Stimulated activated naive CD8-positive, alpha-beta T cell treated with anti-CD3 and anti-CD28 coated beads, Interleukin-15, amount 100 ng/mL, for 72 hours (primary cell): ENCODE data around the gene RHOF.

ENCODE experiments used
- ATAC-seq: fragments of 150-1000 bp; cut with Tn5 transposase; 2 replicates; pipeline ENCODE4 v1.10.0; 2021; ENCODE audit warnings: mild to moderate bottlenecking, moderate library complexity
- DNase-seq, 2 donors: peaks; one replicate each; pipeline ENCODE4 v3.0.0; 2021 to 2022
- H3K27ac Mint-ChIP-seq, 2 donors: one replicate each; pipeline ENCODE4 v1.8.0; 2022; ENCODE audit warnings: mild to moderate bottlenecking in 2 of 2, mixed read lengths in 2 of 2, moderate library complexity in 2 of 2
- H3K27me3 Mint-ChIP-seq: one replicate; pipeline ENCODE4 v1.8.0; 2022; ENCODE audit warnings: mixed read lengths
- H3K4me1 Mint-ChIP-seq: one replicate; pipeline ENCODE4 v1.8.0; 2022; ENCODE audit warnings: mild to moderate bottlenecking, mixed read lengths
- H3K4me3 Mint-ChIP-seq, 2 donors: one replicate each; pipeline ENCODE4 v1.8.0; 2022; ENCODE audit warnings: mild to moderate bottlenecking in 2 of 2, mixed read lengths in 2 of 2, moderate library complexity in 1 of 2
- H3K9me3 Mint-ChIP-seq, 2 donors: one replicate each; pipeline ENCODE4 v1.8.0; 2022; ENCODE audit warnings: mixed read lengths in 2 of 2

The RHOF gene

DNA sequence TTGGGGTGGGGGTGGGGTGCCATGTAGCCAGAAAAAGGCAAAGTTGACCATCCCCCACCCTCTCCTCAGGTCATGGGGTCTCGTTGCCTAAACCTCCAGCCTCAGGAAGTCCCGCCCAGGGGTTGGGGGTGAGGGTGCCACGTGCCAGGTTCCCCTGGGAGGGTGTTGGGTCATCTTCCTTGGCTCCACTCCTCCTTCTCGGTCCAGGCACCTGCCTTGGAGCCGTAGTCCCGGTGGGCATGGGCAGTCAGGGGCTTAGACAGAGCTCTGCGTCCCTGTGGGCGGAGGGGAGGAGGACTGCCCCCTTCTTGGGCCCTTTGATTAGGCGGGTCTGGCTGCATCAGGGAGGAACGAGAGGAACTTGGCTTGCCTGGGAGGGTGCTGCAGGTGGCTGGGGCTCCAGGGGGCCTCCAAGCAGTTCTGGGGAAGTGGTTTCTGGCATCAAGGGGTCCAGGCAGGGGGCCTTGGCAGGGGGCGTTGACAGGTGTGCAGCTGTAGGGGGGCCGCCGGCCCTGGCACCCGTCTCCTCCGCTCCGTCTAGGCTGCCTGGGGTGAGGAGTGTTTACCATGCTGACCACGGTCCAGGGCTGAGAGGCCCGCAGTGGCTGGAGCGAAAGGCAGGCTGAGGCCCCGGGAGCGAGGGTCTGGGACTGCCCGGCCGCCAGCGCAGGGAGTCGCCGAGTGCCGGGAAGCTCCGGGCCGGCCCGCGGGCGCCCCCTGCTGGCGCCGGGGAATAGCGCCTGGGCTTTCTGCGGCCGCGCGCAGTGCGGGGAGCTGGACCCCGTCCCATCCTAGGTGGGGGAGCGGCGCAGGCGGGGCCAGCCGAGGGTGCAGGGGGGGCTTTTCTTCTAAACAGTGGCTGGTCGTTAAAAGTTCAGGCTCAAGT is 18.2 kb upstream of the RHOF start:
- ATAC-seq (peak; percentile 86), DNase-seq (peak; percentile 69 to 78)
- Mint-ChIP-seq H3K27me3 (no peaks in the 10 kb centered on the region), H3K4me1 (peaks cover 74% of the 10 kb centered on the region), H3K4me3 (peak overlapping the region; percentile 86 to 94), H3K27ac (peak overlapping the region; percentile 81 to 91), H3K9me3 (no peaks in the 10 kb centered on the region)

DNA sequence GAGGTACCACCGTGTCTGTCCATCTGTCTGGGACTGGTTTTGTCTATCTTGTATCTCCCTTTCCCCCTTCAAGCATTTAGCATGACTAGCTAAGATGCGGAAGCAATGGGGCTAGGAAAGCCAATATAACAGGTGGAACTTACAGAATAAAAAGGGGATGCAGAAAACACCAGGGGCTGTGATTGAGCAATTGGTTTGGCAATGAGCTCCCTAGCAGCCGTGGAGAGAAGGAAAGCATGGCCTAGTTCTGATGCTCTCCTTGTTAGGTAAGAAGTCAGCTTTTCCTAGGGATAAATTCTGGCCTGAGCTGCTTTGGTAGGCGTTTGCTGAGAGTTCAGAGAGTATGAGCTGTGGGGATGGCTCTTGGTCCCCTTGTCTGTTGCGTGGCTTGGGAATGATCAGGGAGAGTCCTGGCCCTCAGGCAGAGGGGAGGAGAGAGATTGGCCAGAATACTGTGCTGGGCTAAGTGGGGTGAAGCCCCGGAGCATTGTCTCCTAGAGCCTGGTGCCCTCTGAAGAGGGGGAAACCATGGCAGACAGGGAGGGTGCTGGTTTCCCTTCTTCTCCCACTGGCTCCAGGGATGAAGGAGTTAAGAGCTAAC is 17.4 kb upstream of the RHOF start:
- peak overlapping the region; percentile 86 to 94 for H3K4me3 Mint-ChIP-seq
- no peaks in the 10 kb centered on the region for H3K27me3 Mint-ChIP-seq
- DNase-seq (no peak), ATAC-seq (no peak)
- peak overlapping the region; percentile 30 to 55 for H3K27ac Mint-ChIP-seq
- peaks cover 81% of the 10 kb centered on the region for H3K4me1 Mint-ChIP-seq
- H3K9me3 Mint-ChIP-seq: no peaks in the 10 kb centered on the region

DNA sequence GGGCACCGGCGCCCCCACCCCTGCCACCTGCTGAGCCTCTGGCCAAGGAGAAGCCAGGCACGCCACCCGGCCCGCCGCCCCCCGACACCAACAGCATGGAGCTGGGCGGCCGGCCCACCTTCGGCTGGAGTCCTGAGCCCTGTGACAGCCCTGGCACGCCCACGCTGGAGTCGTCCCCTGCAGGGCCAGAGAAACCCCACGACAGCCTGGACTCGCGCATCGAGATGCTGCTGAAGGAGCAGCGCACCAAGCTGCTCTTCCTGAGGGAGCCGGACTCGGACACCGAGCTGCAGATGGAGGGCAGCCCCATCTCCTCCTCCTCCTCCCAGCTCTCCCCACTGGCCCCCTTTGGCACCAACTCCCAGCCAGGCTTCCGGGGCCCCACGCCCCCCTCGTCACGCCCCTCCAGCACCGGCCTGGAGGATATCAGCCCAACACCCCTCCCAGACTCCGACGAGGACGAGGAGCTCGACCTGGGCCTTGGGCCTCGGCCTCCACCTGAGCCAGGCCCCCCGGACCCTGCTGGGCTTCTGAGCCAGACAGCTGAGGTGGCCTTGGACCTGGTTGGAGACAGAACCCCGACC is 16.8 kb upstream of the RHOF start:
- Mint-ChIP-seq H3K4me1 (peaks cover 81% of the 10 kb centered on the region), H3K27me3 (no peaks in the 10 kb centered on the region)

DNA sequence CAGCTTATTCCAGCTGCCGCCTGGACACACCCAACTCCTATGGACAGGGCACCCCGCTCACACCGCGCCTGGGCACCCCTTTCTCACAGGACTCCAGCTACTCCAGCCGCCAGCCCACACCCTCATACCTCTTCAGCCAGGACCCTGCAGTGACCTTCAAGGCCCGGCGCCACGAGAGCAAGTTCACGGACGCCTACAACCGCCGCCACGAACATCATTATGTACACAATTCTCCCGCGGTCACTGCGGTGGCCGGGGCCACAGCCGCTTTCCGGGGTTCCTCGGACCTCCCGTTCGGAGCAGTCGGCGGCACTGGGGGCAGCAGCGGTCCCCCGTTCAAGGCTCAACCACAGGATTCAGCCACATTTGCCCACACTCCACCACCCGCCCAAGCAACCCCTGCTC is 16.2 kb upstream of the RHOF start:
- Mint-ChIP-seq H3K9me3 (no peaks in the 10 kb centered on the region), H3K4me1 (peaks cover 77% of the 10 kb centered on the region), H3K4me3 (no peak overlapping the region), H3K27ac (no peak overlapping the region), H3K27me3 (no peaks in the 10 kb centered on the region)
- DNase-seq (no peak), ATAC-seq (no peak)

More for the DNA sequence above, 16.8 kb upstream of the RHOF start:
- H3K4me3 Mint-ChIP-seq: peak overlapping the region in 1 of 2 donors; percentile 86
- ATAC-seq: no peak
- DNase-seq: no peak
- H3K27ac Mint-ChIP-seq: peak overlapping the region in 1 of 2 donors; percentile 55
- no peaks in the 10 kb centered on the region for H3K9me3 Mint-ChIP-seq

DNA sequence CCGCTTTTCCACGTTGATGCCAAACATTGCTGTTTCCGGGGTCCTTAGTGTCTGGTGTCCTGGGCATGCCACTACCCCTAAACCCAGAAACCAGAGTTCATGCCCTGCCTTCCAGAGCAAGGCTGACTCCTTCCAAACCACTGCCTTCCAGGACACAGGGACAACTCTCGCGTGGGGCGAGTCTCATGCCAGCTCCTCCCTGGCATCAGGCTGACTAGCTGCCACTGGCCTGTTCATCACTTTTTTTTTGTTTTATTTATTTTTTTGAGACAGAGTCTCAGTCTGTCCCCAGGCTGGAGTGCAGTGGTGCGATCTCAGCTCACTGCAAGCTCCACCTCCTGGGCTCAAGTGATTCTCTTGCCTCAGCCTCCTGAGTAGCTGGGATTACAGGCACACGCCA is 15.1 kb upstream of the RHOF start:
- Mint-ChIP-seq H3K27ac (peak overlapping the region in 1 of 2 donors; percentile 21), H3K9me3 (no peaks in the 10 kb centered on the region), H3K27me3 (no peaks in the 10 kb centered on the region), H3K4me3 (peak overlapping the region in 1 of 2 donors; percentile 19), H3K4me1 (peaks cover 74% of the 10 kb centered on the region)
- DNase-seq (no peak), ATAC-seq (no peak)

DNA sequence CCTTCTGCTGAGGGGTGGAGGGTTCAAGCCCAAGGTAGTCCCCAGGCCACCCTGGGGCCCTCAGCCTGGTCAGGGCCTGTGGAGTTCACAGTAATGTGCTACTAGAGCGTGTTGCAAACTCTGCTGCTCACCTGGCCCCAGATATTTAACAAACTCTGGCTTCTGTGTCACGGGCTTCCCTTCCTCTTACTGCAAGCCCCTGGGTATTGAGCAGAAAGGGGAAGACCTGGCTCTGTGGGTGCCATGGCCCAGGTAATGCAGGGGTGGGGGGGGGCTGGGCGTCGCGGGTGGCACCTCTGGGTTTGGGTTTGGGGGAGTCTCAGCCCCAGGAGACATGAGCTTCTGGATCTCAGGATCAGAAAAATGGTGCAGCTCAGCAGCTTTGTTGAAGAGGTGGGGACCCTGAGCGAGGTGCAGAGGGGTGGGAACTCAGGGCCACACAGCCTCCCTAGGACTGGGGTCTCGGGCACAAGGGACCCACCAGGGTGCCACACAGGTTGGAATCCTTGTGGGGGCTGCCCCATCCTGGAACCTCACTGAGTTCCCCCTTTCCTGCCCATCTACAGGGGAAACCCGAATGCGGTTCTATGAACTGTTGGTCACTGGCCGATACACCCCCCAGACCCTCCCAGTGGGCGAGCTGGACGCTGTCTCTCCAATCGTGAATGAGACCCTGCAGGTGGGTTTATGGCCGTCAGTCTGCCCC is 14.3 kb upstream of the RHOF start:
- Mint-ChIP-seq H3K4me3 (peak overlapping the region; percentile 88 to 89), H3K27me3 (no peaks in the 10 kb centered on the region), H3K27ac (no peak overlapping the region), H3K4me1 (peaks cover 70% of the 10 kb centered on the region), H3K9me3 (no peaks in the 10 kb centered on the region)
- ATAC-seq (no peak), DNase-seq (no peak)

DNA sequence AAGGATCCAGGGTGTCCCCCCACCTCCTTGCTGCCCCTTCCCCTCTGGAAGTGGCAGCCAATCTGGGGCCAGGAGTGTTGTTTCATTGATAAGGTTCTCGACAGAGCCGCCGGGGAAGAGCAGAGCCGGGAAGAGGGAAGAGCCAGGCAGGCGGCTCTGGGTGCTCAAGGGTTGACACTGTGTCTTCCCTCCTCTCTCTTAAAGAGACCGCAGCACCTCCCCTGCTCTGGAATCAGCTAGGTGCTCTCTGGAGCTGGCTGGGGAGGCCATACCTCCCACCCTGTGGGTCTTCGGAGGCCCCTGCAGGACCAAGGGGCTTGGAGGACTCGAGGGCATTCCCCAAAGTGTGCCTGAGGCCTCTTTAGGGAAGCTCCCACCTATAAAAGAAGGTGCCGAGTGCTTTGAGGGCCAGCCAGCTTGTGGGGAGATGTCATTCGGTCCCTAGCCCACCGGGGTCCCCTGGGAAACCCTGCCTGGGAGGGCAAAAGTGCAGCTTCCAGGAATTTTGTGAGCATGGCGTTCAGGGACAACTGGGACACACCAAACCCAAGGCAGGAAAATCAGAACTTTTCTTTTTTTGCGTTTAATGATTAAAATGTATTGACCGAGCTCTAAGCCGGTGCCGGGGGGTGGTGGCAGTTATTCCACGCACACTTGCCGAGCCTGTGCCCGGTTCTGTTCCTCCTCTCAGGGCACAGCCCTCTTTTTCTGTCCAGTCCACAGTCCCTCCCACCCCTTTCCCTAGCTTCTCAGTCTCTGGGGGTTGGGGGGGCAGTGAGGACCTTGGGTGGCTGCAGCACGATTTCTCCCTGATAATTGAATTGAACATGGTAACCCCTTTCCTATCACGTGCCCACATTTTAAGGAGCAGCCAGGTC is 13.3 kb upstream of the RHOF start:
- H3K27ac Mint-ChIP-seq: peak overlapping the region; percentile 70 to 93
- H3K4me1 Mint-ChIP-seq: peaks cover 64% of the 10 kb centered on the region
- DNase-seq (no peak), ATAC-seq (no peak)
- no peaks in the 10 kb centered on the region for H3K27me3 Mint-ChIP-seq
- no peaks in the 10 kb centered on the region for H3K9me3 Mint-ChIP-seq
- H3K4me3 Mint-ChIP-seq: peak overlapping the region; percentile 88 to 89

DNA sequence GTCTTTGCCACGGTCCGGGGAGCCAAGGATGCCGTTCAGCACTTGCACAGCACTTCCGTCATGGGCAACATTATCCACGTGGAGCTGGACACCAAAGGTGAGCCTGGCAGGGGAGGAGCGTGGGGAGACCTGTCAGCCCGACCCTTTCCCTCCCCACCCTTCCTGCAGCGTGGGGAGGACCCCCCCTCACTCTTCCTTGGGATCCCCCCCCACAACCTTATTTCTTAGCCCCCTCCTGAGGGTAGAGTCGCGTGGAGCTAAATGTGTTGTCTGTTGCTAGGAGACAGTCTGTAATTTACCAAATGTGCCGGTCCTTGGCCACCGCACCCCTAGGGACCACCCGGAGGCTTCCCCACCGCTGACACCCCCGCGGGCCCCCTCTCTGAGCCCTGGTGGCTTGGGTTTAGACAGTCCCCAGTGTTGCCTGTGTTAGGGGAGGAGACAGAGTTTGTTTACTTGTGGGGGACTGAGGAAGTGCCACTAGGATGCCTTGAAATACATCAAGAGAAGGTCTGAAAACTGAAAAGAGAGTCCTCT is 12.6 kb upstream of the RHOF start:
- H3K27ac Mint-ChIP-seq: peak overlapping the region; percentile 70 to 93
- DNase-seq (no peak), ATAC-seq (no peak)
- H3K4me1 Mint-ChIP-seq: peaks cover 57% of the 10 kb centered on the region
- H3K9me3 Mint-ChIP-seq: no peaks in the 10 kb centered on the region
- H3K27me3 Mint-ChIP-seq: no peaks in the 10 kb centered on the region
- peak overlapping the region; percentile 88 to 89 for H3K4me3 Mint-ChIP-seq

DNA sequence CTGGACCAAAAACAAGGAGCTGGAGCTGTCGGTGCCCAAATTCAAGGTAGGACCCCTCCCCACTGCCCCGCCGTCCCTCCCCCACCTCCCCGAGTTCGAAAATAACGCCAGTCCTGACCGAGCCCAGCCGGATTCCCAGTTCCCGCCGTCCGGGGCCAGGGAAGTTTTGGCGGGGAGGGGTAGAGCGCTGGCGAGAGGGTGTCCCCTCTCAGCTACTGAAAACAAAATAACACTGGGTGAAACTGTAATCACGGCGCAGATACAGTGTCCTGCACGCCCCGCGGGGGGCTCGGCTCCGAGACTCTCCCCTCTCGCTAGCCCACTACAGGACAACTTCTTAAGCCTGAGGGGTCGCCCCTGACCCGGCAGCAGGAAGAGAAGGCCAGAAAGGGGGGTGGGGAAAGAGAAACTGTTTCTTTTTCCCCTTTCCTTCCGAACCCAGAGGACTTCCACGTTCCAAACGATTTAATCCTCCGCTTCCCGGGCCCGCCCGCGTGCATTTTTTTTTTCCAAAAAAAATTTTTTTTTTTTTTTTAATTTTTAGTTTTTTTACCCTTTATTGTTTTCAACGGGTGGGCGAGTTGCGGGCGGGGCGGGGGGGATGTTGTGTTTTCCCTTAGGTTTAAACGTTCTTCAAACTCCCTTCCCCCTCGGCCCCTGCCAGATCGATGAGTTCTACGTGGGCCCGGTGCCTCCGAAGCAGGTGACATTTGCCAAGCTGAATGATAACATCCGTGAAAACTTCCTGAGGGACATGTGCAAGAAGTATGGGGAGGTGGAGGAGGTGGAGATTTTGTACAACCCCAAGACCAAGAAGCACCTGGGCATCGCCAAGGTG is 11.9 kb upstream of the RHOF start:
- Mint-ChIP-seq H3K27me3 (no peaks in the 10 kb centered on the region), H3K4me1 (peaks cover 50% of the 10 kb centered on the region), H3K27ac (peak overlapping the region; percentile 86 to 98), H3K4me3 (peak overlapping the region; percentile 88 to 89), H3K9me3 (no peaks in the 10 kb centered on the region)
- no peak for DNase-seq
- no peak for ATAC-seq

DNA sequence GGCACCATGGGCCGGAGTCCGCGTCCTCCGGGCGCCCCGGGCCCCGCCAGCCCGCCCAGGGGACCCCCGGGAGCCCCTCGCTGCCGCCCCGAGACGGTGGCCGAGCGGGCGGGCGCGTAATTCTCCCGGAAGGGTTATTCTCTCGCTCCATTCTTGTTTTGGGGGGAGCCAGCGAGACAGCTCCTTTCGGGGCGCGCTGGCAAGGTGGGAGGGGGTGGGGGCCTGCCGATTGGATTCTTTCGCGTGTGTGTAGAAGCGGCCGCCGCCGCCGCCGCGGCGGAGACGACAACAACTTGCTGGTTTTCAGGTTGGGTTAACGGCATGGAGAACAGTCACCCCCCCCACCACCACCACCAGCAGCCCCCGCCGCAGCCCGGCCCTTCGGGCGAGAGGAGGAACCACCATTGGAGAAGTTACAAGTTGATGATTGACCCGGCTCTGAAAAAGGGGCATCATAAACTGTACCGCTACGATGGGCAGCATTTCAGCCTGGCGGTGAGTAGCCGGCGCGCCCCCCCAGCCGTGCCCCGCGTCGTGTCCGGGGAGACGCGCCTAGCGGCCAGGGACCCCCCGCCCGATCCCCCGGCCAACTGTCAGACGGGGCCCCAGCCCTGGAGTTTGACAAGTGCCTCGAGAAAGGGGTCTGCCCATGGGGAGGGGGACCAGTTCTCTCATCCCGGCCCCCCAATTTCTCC is 11.1 kb upstream of the RHOF start:
- H3K27ac Mint-ChIP-seq: peak overlapping the region; percentile 96 to 98
- no peak for ATAC-seq
- H3K4me1 Mint-ChIP-seq: peaks cover 42% of the 10 kb centered on the region
- no peaks in the 10 kb centered on the region for H3K9me3 Mint-ChIP-seq
- peak; percentile 54 to 60 for DNase-seq
- peak overlapping the region; percentile 88 to 89 for H3K4me3 Mint-ChIP-seq
- H3K27me3 Mint-ChIP-seq: no peaks in the 10 kb centered on the region

DNA sequence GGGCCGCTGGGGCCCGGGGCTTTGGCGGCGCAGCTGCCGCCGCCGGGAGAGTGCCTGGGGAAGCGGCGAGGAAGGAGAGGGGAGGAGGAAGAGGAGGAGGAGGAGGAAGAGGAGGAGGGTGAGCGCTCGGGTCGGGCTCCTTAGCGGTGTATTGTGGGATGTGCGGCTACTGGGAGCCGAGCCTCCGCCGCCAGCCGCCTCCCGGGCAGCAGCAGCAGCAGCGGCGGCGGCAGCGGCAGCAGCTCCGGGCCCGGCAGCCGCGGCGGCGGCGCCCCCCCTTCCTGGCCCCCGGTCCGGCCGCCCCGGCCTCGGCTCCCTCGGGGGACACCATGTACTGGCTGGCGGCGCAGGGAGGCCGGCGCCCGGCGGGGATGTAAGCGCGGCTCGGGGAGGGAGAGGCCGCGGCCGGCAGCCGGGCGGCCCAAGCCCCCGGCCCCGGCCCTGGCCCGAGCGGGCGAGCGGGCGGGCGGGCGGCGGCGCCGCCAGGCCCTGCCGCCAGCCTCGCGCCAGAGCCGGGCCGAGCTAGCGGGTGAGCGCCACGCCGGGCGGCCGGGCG is 10.5 kb upstream of the RHOF start, which contains the start of gene SETD1B:
Gene SETD1B (plus strand): TSS at position 149 of the 556 bp plus-strand sequence. CDS start 729 bp downstream, outside the sequence.
- Mint-ChIP-seq H3K9me3 (no peaks in the 10 kb centered on the region), H3K27me3 (no peaks in the 10 kb centered on the region), H3K27ac (peak within 1 kb of the TSS; percentile 99 to 100), H3K4me1 (peaks cover 45% of the 10 kb centered on the region), H3K4me3 (peak within 1 kb of the TSS; percentile 98 to 99)
- DNase-seq (peak; percentile 64 to 65), ATAC-seq (peak; percentile 13)

DNA sequence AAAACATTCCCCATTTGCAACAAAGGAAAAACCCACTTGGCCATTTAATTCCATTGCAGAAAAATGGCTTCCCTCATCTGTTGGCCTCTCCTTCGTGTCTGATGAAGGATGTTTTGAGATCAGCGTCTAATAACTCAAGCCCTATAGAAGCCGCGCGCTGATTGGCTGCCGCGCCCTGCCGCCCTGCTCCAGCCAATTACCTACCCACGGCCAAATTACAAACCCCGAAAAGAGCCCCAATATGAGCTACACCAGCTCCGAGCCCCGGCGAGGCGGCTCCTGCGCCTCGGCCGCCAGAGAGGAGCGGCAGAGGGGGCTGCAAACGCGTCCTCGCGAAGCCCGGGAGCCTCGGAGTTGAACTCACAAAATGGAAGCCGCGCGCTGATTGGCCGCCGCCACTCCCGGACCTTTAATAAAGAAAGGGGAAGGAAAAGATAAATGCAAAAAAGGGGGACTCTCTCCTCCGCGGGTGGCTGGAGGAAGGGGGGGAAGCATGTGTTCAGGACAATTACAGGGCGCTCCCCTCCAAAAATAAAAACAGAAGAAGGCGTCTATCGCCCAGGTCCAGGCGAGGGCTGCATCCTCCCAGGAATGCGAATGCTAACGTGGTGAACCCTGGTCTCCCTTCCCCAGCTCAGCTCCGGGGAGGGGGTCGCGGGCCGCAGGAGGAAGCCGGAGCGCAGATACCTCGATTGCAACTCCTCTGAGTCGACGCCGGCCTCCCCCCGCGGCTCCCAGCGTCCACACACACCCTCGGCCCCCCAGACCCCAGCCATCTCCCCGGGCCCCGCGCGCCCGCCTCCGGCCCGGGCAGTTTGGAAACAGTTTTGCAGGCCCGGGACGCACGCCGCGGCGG is 9.6 kb upstream of the RHOF start:
- Mint-ChIP-seq H3K4me1 (peaks cover 46% of the 10 kb centered on the region), H3K9me3 (no peaks in the 10 kb centered on the region), H3K4me3 (peak overlapping the region; percentile 98 to 99), H3K27me3 (no peaks in the 10 kb centered on the region), H3K27ac (peak overlapping the region; percentile 99 to 100)
- peak; percentile 95 to 96 for DNase-seq
- ATAC-seq: peak; percentile 78
